H9 (cell line): ENCODE results near the gene KLHDC9. TPM values are rescaled to one million over a fixed set of nuclear protein-coding genes. Genes with fewer than 3 reads are reported as not detected.

Experiments used
- DNase-seq: peaks from one replicate; pipeline ENCODE4 v3.0.0-alpha.2; 2017
- H2AFZ ChIP-seq: one replicate; pipeline ENCODE4 v1.6.1; 2013; ENCODE audit warnings: mild to moderate bottlenecking, low read length, control low read depth, moderate library complexity
- H2AK5ac ChIP-seq: 2 replicates; pipeline ENCODE4 v1.6.1; 2013; ENCODE audit warnings: low read length, control low read depth, mixed read lengths; ENCODE audit not compliant: insufficient read length
- H2BK120ac ChIP-seq: one replicate; pipeline ENCODE4 v1.6.1; 2013; ENCODE audit warnings: low read depth, mild to moderate bottlenecking, low read length, control low read depth, inconsistent platforms; ENCODE audit not compliant: poor library complexity, severe bottlenecking
- H2BK12ac ChIP-seq: 2 replicates; pipeline ENCODE4 v1.6.1; 2013; ENCODE audit warnings: low read length, control low read depth, mixed read lengths, low read depth; ENCODE audit not compliant: insufficient read length
- H2BK15ac ChIP-seq: 2 replicates; pipeline ENCODE4 v1.6.1; 2013; ENCODE audit warnings: low read depth, low read length, control low read depth
- H2BK20ac ChIP-seq: one replicate; pipeline ENCODE4 v1.6.1; 2013; ENCODE audit warnings: low read depth, mild to moderate bottlenecking, low read length, control low read depth, inconsistent platforms; ENCODE audit not compliant: poor library complexity, severe bottlenecking
- H2BK5ac ChIP-seq: 2 replicates; pipeline ENCODE4 v1.6.1; 2013; ENCODE audit warnings: low read length, control low read depth, mixed read lengths; ENCODE audit not compliant: insufficient read length
- H3K14ac ChIP-seq: 2 replicates; pipeline ENCODE4 v1.6.1; 2013; ENCODE audit warnings: low read length, control low read depth; ENCODE audit not compliant: insufficient read depth
- H3K18ac ChIP-seq: 2 replicates; pipeline ENCODE4 v1.6.1; 2013; ENCODE audit warnings: low read depth, mild to moderate bottlenecking, mixed read lengths, low read length, control low read depth; ENCODE audit not compliant: insufficient read length
- H3K23ac ChIP-seq: 2 replicates; pipeline ENCODE4 v1.6.1; 2013; ENCODE audit warnings: low read length, control low read depth, mixed read lengths, low read depth; ENCODE audit not compliant: insufficient read length
- H3K23me2 ChIP-seq: 2 replicates; pipeline ENCODE4 v1.6.1; 2013; ENCODE audit warnings: low read depth, mild to moderate bottlenecking, mixed read lengths, low read length, control low read depth; ENCODE audit not compliant: insufficient read length, poor library complexity, severe bottlenecking
- H3K27ac ChIP-seq: 2 replicates; pipeline ENCODE4 v1.5.1; 2013; ENCODE audit warnings: low read length, control low read depth, mixed read lengths, low read depth; ENCODE audit not compliant: insufficient read length
- H3K27me3 ChIP-seq: 2 replicates; pipeline ENCODE4 v1.6.1; 2013; ENCODE audit warnings: low read length, control low read depth, inconsistent platforms; ENCODE audit not compliant: insufficient read depth
- H3K4ac ChIP-seq: 2 replicates; pipeline ENCODE4 v1.6.1; 2013; ENCODE audit warnings: low read depth, mild to moderate bottlenecking, control low read depth, inconsistent platforms, low read length, moderate library complexity
- H3K4me1 ChIP-seq: 2 replicates; pipeline ENCODE4 v1.6.1; 2013; ENCODE audit warnings: low read length, control low read depth, inconsistent platforms; ENCODE audit not compliant: insufficient read depth
- H3K4me2 ChIP-seq: 2 replicates; pipeline ENCODE4 v1.6.1; 2013; ENCODE audit warnings: low read length, control low read depth, mixed read lengths; ENCODE audit not compliant: insufficient read length, insufficient read depth
- H3K56ac ChIP-seq: 2 replicates; pipeline ENCODE4 v1.6.1; 2013; ENCODE audit warnings: low read depth, mild to moderate bottlenecking, mixed read lengths, low read length, control low read depth; ENCODE audit not compliant: insufficient read length
- H3K79me1 ChIP-seq: 2 replicates; pipeline ENCODE4 v1.6.1; 2013; ENCODE audit warnings: low read depth, mild to moderate bottlenecking, moderate library complexity, low read length, control low read depth, inconsistent platforms; ENCODE audit not compliant: insufficient read depth, poor library complexity, severe bottlenecking
- H3K79me2 ChIP-seq: 2 replicates; pipeline ENCODE4 v1.6.1; 2013; ENCODE audit warnings: low read length, control low read depth, inconsistent platforms; ENCODE audit not compliant: insufficient read depth
- H3K9ac ChIP-seq: 2 replicates; pipeline ENCODE4 v1.6.1; 2013; ENCODE audit warnings: low read length, control low read depth, mixed read lengths; ENCODE audit not compliant: insufficient read length; ENCODE audit errors: extremely low read depth
- H3K9me3 ChIP-seq: one replicate; pipeline ENCODE4 v1.6.1; 2013; ENCODE audit warnings: low read depth, low read length, inconsistent platforms; ENCODE audit not compliant: control insufficient read depth
- H3T11ph ChIP-seq: one replicate; pipeline ENCODE4 v1.6.1; 2013; ENCODE audit warnings: mild to moderate bottlenecking, low read length, control low read depth, inconsistent platforms
- H4K20me1 ChIP-seq: one replicate; pipeline ENCODE4 v1.6.1; 2013; ENCODE audit not compliant: control insufficient read depth, insufficient read length, insufficient read depth
- H4K5ac ChIP-seq: 2 replicates; pipeline ENCODE4 v1.6.1; 2013; ENCODE audit warnings: low read depth, mild to moderate bottlenecking, mixed read lengths, low read length, control low read depth; ENCODE audit not compliant: insufficient read length
- H4K8ac ChIP-seq: replicated peaks from 2 replicates; pipeline ENCODE4 v1.6.1; 2013; ENCODE audit warnings: low read length, control low read depth, mixed read lengths, low read depth; ENCODE audit not compliant: insufficient read length
- H4K91ac ChIP-seq: 2 replicates; pipeline ENCODE4 v1.6.1; 2013; ENCODE audit warnings: low read depth, mild to moderate bottlenecking, moderate library complexity, mixed read lengths, low read length, control low read depth; ENCODE audit not compliant: insufficient read length
- H3K27ac Mint-ChIP-seq, 3 experiments: 2 replicates in 2 of 3; 3 replicates in 1 of 3; pipeline ENCODE4 v1.8.0; 2020 to 2021; ENCODE audit warnings: mixed read lengths in 3 of 3, mild to moderate bottlenecking in 1 of 3, moderate library complexity in 1 of 3
- H3K27me3 Mint-ChIP-seq: 2 replicates; pipeline ENCODE4 v1.8.0; 2021; ENCODE audit warnings: low read depth, mild to moderate bottlenecking, moderate library complexity, mixed read lengths
- H3K36me3 Mint-ChIP-seq, 3 experiments: 2 replicates in 2 of 3; 3 replicates in 1 of 3; pipeline ENCODE4 v1.8.0; 2020 to 2021; ENCODE audit warnings: low read depth in 3 of 3, mixed read lengths in 3 of 3; ENCODE audit not compliant: insufficient read depth in 1 of 3
- H3K4me1 Mint-ChIP-seq, 2 experiments: 2 replicates each; pipeline ENCODE4 v1.8.0; 2020; ENCODE audit warnings: mixed read lengths in 2 of 2
- H3K4me3 Mint-ChIP-seq, 2 experiments: 2 replicates in 1 of 2; 3 replicates in 1 of 2; pipeline ENCODE4 v1.8.0; 2020 to 2021; ENCODE audit warnings: mild to moderate bottlenecking in 2 of 2, mixed read lengths in 2 of 2, moderate library complexity in 1 of 2
- H3K9me3 Mint-ChIP-seq, 2 experiments: 2 replicates in 1 of 2; 3 replicates in 1 of 2; pipeline ENCODE4 v1.8.0; 2020; ENCODE audit warnings: mild to moderate bottlenecking in 2 of 2, mixed read lengths in 2 of 2, moderate library complexity in 1 of 2
- WGBS: extraction: QIAGEN DNeasy Blood & Tissue Kit; methylation state at CpG from one replicate; pipeline ENCODE4 v1.1.7; 2013; ENCODE audit warnings: missing lambda C conversion rate, low lambda C conversion rate, mixed read lengths; ENCODE audit not compliant: insufficient read length; ENCODE audit errors: extremely low coverage; 5-methylcytosine and 5-hydroxymethylcytosine counted together
- total RNA-seq: library from RNA; stranded (reverse); gene quantifications from 2 replicates; pipeline ENCODE4 v1.2.1, GENCODE V29; 2021
- TF ChIP-seq, protein P1 (sequence below): fragments of 200-600 bp; sonication (generic); conservative IDR thresholded peaks from 3 replicates; pipeline ENCODE4 v1.8.0; 2021; ENCODE audit warnings: antibody characterized with exemption, mild to moderate bottlenecking

The KLHDC9 gene
- total RNA-seq, 1 experiment from 2014 or later: 6.6 TPM

DNA sequence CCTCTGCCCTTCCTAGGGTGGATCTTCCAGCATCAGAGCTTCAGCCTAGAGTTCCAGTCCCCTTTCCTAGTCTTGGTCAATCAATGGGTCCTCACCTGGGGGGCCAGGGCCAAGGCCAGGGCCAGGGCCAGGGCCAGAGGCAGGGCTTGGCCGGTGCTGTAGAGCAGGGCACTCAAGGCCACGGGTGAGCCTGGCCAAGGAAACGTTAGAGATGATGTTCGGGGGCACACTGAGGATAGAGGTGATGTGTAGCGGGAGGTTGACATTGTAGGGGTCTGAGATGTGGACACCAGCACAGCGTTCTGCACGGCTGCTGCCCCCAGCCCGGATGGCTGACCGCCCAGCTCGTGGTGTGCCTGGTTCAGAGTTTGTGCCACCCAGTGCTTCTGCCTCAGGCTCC, 46.9 kb upstream of the KLHDC9 start:
- no peak overlapping the region for H2BK5ac ChIP-seq
- no peak overlapping the region for H3K18ac ChIP-seq
- no peak overlapping the region for H2BK15ac ChIP-seq
- Mint-ChIP-seq H3K9me3 (peaks cover 12% of the 10 kb centered on the region in 2 experiments), H3K27me3 (peaks cover 45% of the 10 kb centered on the region), H3K27ac (no peak overlapping the region), H3K4me1 (peaks cover 6 to 8% of the 10 kb centered on the region in 2 experiments; a peak in 3 of 4 replicates), H3K36me3 (peaks cover 4 to 15% (median 11%) of the 10 kb centered on the region in 3 experiments; a peak in 6 of 7 replicates), H3K4me3 (no peak overlapping the region)
- no peaks in the 10 kb centered on the region for H3K4me1 ChIP-seq
- H3K23me2 ChIP-seq: no peaks in the 10 kb centered on the region
- no peak overlapping the region for H2BK120ac ChIP-seq
- H4K5ac ChIP-seq: no peak overlapping the region
- no peaks in the 10 kb centered on the region for H4K20me1 ChIP-seq
- no peak overlapping the region for H4K8ac ChIP-seq
- no peak overlapping the region for H2AK5ac ChIP-seq
- DNase-seq: no peak
- no peak overlapping the region for H2BK12ac ChIP-seq
- no peak overlapping the region; the same call in 1 of the 2 replicates for H3K14ac ChIP-seq
- no peaks in the 10 kb centered on the region for H3K9me3 ChIP-seq
- TF ChIP-seq, protein P1, sequence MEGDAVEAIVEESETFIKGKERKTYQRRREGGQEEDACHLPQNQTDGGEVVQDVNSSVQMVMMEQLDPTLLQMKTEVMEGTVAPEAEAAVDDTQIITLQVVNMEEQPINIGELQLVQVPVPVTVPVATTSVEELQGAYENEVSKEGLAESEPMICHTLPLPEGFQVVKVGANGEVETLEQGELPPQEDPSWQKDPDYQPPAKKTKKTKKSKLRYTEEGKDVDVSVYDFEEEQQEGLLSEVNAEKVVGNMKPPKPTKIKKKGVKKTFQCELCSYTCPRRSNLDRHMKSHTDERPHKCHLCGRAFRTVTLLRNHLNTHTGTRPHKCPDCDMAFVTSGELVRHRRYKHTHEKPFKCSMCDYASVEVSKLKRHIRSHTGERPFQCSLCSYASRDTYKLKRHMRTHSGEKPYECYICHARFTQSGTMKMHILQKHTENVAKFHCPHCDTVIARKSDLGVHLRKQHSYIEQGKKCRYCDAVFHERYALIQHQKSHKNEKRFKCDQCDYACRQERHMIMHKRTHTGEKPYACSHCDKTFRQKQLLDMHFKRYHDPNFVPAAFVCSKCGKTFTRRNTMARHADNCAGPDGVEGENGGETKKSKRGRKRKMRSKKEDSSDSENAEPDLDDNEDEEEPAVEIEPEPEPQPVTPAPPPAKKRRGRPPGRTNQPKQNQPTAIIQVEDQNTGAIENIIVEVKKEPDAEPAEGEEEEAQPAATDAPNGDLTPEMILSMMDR: no peak
- H3K4ac ChIP-seq: no peak overlapping the region
- no peak overlapping the region for H4K91ac ChIP-seq
- no CpG with 5 or more reads among the region's 10 CpGs for WGBS
- H3T11ph ChIP-seq: no peak overlapping the region
- H2BK20ac ChIP-seq: no peak overlapping the region
- no peaks in the 10 kb centered on the region for H3K79me2 ChIP-seq
- no peak overlapping the region for H3K9ac ChIP-seq
- H2AFZ ChIP-seq: no peak overlapping the region
- H3K23ac ChIP-seq: no peak overlapping the region
- no peak overlapping the region for H3K56ac ChIP-seq
- no peaks in the 10 kb centered on the region for H3K79me1 ChIP-seq
- H3K27me3 ChIP-seq: no peaks in the 10 kb centered on the region; the same call in none of the 2 replicates
- no peak overlapping the region for H3K27ac ChIP-seq
- no peak overlapping the region for H3K4me2 ChIP-seq
